Endothelial cell of umbilical vein (primary cell): ENCODE measurements around the gene TSR1. TPM values are rescaled to one million over a fixed set of nuclear protein-coding genes. Genes with fewer than 3 reads are reported as not detected.

Experiments used
- BruUV-seq: library from RNA; stranded (reverse); fragments of 400-500 nt; replicated peaks from 2 replicates; lab custom pipeline; 2021; lab: Mats Ljungman, UMichigan
- CTCF ChIA-PET: fragments of 300-600, 350-600 bp; sonication (Branson Sonifier 250); formaldehyde crosslinking; loops from one replicate; lab custom pipeline; 2021; ENCODE audit warnings: antibody characterized with exemption, inconsistent platforms; lab: Charles Lee
- POLR2A ChIA-PET: fragments of 300-600, 350-600 bp; sonication (Branson Sonifier 250); formaldehyde crosslinking; loops from one replicate; lab custom pipeline; 2021; ENCODE audit warnings: antibody characterized with exemption, inconsistent platforms; lab: Charles Lee
- DNase-seq: peaks from one replicate; pipeline ENCODE4 v3.0.0-alpha.2; 2011; ENCODE audit warnings: low read depth, low spot score
- FAIRE-seq: peaks from 2 replicates; lab custom pipeline; 2011; peaks lifted over from hg19 to GRCh38; lab: Jason Lieb, UNC
- H2AFZ ChIP-seq: 2 replicates; pipeline ENCODE4 v1.6.0; 2012; ENCODE audit warnings: low read depth, low read length, control low read depth, inconsistent platforms
- H3K27ac ChIP-seq: 2 replicates; pipeline ENCODE4 v1.5.1; 2011; ENCODE audit warnings: low read depth, mild to moderate bottlenecking, control low read depth, low read length, moderate library complexity; ENCODE audit not compliant: insufficient read depth
- H3K27me3 ChIP-seq, 2 experiments: 2 replicates each; pipeline versions ENCODE4 v1.6.0 to v1.6.1; 2011; ENCODE audit warnings: low read length in 2 of 2, mixed read lengths in 1 of 2; ENCODE audit not compliant: control insufficient read depth in 2 of 2, insufficient read depth in 2 of 2
- H3K36me3 ChIP-seq, 2 experiments: 2 replicates in 1 of 2; 3 replicates in 1 of 2; pipeline ENCODE4 v1.5.1; 2011; ENCODE audit warnings: low read length in 2 of 2, mild to moderate bottlenecking in 1 of 2, moderate library complexity in 1 of 2; ENCODE audit not compliant: control insufficient read depth in 2 of 2, insufficient read depth in 2 of 2; ENCODE audit errors: extremely low read depth in 1 of 2
- H3K4me1 ChIP-seq: 3 replicates; pipeline ENCODE4 v1.5.1; 2011; ENCODE audit warnings: mild to moderate bottlenecking, low read length; ENCODE audit not compliant: control insufficient read depth, insufficient read depth; ENCODE audit errors: extremely low read depth
- H3K4me2 ChIP-seq: 2 replicates; pipeline ENCODE4 v1.6.1; 2011; ENCODE audit warnings: low read length, control low read depth, mixed read lengths; ENCODE audit not compliant: insufficient read depth
- H3K4me3 ChIP-seq, 3 experiments: fragments of 200-600 bp in 1 of 3; sonication (generic), shearing (Covaris generic) in 1 of 3; replicated peaks in 1 of 3; 2 replicates each; pipeline ENCODE4 v1.5.1; 2011 to 2016; ENCODE audit warnings: control low read depth in 3 of 3, low read length in 3 of 3, mild to moderate bottlenecking in 2 of 3, inconsistent platforms in 1 of 3, low read depth in 1 of 3, moderate library complexity in 1 of 3; ENCODE audit not compliant: insufficient read depth in 1 of 3
- H3K79me2 ChIP-seq: 2 replicates; pipeline ENCODE4 v1.6.0; 2012; ENCODE audit warnings: low read length, inconsistent platforms; ENCODE audit not compliant: control insufficient read depth, insufficient read depth
- H3K9ac ChIP-seq: replicated peaks from 2 replicates; pipeline ENCODE3; 2011; ENCODE audit warnings: low read length, control low read depth; ENCODE audit not compliant: insufficient read depth; ENCODE audit errors: extremely low read depth
- H3K9me1 ChIP-seq: replicated peaks from 3 replicates; pipeline ENCODE4 v1.6.0; 2011; ENCODE audit warnings: mild to moderate bottlenecking, low read length; ENCODE audit not compliant: control insufficient read depth, insufficient read depth; ENCODE audit errors: extremely low read depth
- H3K9me3 ChIP-seq: replicated peaks from 2 replicates; pipeline ENCODE4 v1.5.1; 2012; ENCODE audit warnings: low read length, inconsistent platforms; ENCODE audit not compliant: control insufficient read depth, insufficient read depth
- H4K20me1 ChIP-seq: replicated peaks from 2 replicates; pipeline ENCODE3; 2011; ENCODE audit warnings: mild to moderate bottlenecking, low read length; ENCODE audit not compliant: control insufficient read depth, insufficient read depth; ENCODE audit errors: extremely low read depth
- CTCF ChIP-seq, 2 donors: IDR thresholded peaks; 1 replicate in 1 of 2; 2 replicates in 1 of 2; pipeline ENCODE4 v1.5.1; 2011; ENCODE audit warnings: low read length in 2 of 2, mild to moderate bottlenecking in 2 of 2, moderate library complexity in 2 of 2, control low read depth in 1 of 2, inconsistent platforms in 1 of 2, low read depth in 1 of 2; ENCODE audit not compliant: insufficient read depth in 1 of 2; ENCODE audit errors: extremely low read depth in 1 of 2
- EZH2 ChIP-seq: IDR thresholded peaks from 2 replicates; pipeline ENCODE4 v1.6.1; 2012; ENCODE audit warnings: borderline replicate concordance, low read depth, mild to moderate bottlenecking, moderate library complexity, low read length, inconsistent platforms; ENCODE audit not compliant: severe bottlenecking
- FOS ChIP-seq: IDR thresholded peaks from 2 replicates; pipeline ENCODE4 v1.6.1; 2011; ENCODE audit warnings: mild to moderate bottlenecking, low read length, moderate library complexity, borderline replicate concordance; ENCODE audit not compliant: insufficient read depth
- GATA2 ChIP-seq: IDR thresholded peaks from 2 replicates; pipeline ENCODE4 v1.7.0; 2011; ENCODE audit warnings: low read depth, mild to moderate bottlenecking, moderate library complexity, mixed read lengths, low read length; ENCODE audit not compliant: insufficient read length, insufficient read depth
- JUN ChIP-seq: IDR thresholded peaks from 2 replicates; pipeline ENCODE4 v1.6.1; 2011; ENCODE audit warnings: borderline replicate concordance, low read depth; ENCODE audit not compliant: insufficient read length, insufficient read depth
- MAX ChIP-seq: IDR thresholded peaks from 2 replicates; pipeline ENCODE4 v1.6.1; 2011; ENCODE audit not compliant: insufficient read depth, insufficient read length
- MYC ChIP-seq: IDR thresholded peaks from one replicate; pipeline ENCODE4 v1.6.1; 2011; ENCODE audit warnings: mild to moderate bottlenecking, low read depth, low read length
- POLR2A ChIP-seq: IDR thresholded peaks from 2 replicates; pipeline ENCODE4 v1.6.1; 2012; ENCODE audit warnings: low read depth, mild to moderate bottlenecking, control low read depth, low read length
- POLR2AphosphoS5 ChIP-seq: IDR thresholded peaks from 2 replicates; pipeline ENCODE4 v1.6.1; 2012; ENCODE audit warnings: low read depth, mild to moderate bottlenecking, control low read depth, low read length, moderate library complexity; ENCODE audit not compliant: insufficient read depth
- dilution Hi-C: fragments of 300-500 bp; cut with MboI; formaldehyde crosslinking; loops from one replicate; pipeline ENCODE4 v1.15.0; 2019; ENCODE audit warnings: low sequenced_read_pairs; ENCODE audit not compliant: extremely low pct_ligation_motif_present
- intact Hi-C: fragments of 100-400 bp; cut with micrococcal nuclease; formaldehyde crosslinking; loops from one replicate; pipeline ENCODE4 v1.10.0; 2022
- polyA plus RNA-seq, 4 experiments: library from polyadenylated mRNA; depleted of rRNA in 3 of 4; stranded (reverse) in 3 of 4; unstranded in 1 of 4; fragments of >200 nt; gene quantifications; 2 replicates each; pipeline versions ENCODE4 v1.2.1 to v1.2.3, GENCODE V29; 2011 to 2012; ENCODE audit warnings: missing spikeins in 1 of 4
- total RNA-seq: library from RNA; stranded (reverse); gene quantifications from 2 replicates; pipeline ENCODE4 v1.2.3, GENCODE V29; 2021

The TSR1 gene
- total and polyA plus RNA-seq, 2 donors (not counting 3 experiments of a cell fraction or from before 2014, with no cell fraction given), result 6.2 to 39.9 TPM

GRCh38 chr17:2309338-2310154 lies 26.7 kb downstream of the TSR1 start:
- no peak overlapping the region for H3K4me3 ChIP-seq
- TF ChIP-seq POLR2AphosphoS5 (no peak), MAX (no peak), CTCF (IDR thresholded peaks at IDR 0.05; ENCODE audit: extremely low read depth in 1 of 2, insufficient read depth in 1 of 2, low read depth in 1 of 2, low read length in 2 of 2) (no peak), POLR2A (no peak), FOS (no peak), EZH2 (no peak), JUN (no peak), GATA2 (no peak), MYC (no peak)
- no peaks in the 10 kb centered on the region for H3K4me1 ChIP-seq
- H2AFZ ChIP-seq, result no peak overlapping the region
- DNase-seq (no peak), FAIRE-seq (no peak)
- H3K9me3 ChIP-seq, result no peaks in the 10 kb centered on the region
- no peaks in the 10 kb centered on the region for H3K27me3 ChIP-seq
- no TSS peak for BruUV-seq
- no peak overlapping the region for H3K4me2 ChIP-seq
- ChIA-PET POLR2A (no interaction called here), CTCF (interaction anchor here (1.4 kb wide), 1 partner anchor 51 kb away, joined by 4 read pairs; no protein-coding TSS in a partner anchor)
- no peaks in the 10 kb centered on the region for H3K79me2 ChIP-seq
- H3K36me3 ChIP-seq, result no peaks in the 10 kb centered on the region
- dilution Hi-C loops (no loop called here), intact Hi-C loops (no loop called here)
- no peak overlapping the region for H3K27ac ChIP-seq
- H3K9ac ChIP-seq, result peak overlapping the region; percentile 2
- H4K20me1 ChIP-seq, result no peaks in the 10 kb centered on the region
- H3K9me1 ChIP-seq, result no peaks in the 10 kb centered on the region
